B cell (primary cell): ENCODE measurements around the gene MIAT.

Experiments used
- CTCF ChIP-seq: fragments of 200-600 bp; IDR thresholded peaks from one replicate; pipeline ENCODE4 v1.8.0; 2022; ENCODE audit warnings: antibody characterized with exemption, mild to moderate bottlenecking
- EZH2 ChIP-seq: IDR thresholded peaks from 2 replicates; pipeline ENCODE4 v1.6.1; 2012; ENCODE audit warnings: borderline replicate concordance, low read depth, mild to moderate bottlenecking, moderate library complexity, low read length; ENCODE audit not compliant: insufficient read depth, poor library complexity, severe bottlenecking

DNA sequence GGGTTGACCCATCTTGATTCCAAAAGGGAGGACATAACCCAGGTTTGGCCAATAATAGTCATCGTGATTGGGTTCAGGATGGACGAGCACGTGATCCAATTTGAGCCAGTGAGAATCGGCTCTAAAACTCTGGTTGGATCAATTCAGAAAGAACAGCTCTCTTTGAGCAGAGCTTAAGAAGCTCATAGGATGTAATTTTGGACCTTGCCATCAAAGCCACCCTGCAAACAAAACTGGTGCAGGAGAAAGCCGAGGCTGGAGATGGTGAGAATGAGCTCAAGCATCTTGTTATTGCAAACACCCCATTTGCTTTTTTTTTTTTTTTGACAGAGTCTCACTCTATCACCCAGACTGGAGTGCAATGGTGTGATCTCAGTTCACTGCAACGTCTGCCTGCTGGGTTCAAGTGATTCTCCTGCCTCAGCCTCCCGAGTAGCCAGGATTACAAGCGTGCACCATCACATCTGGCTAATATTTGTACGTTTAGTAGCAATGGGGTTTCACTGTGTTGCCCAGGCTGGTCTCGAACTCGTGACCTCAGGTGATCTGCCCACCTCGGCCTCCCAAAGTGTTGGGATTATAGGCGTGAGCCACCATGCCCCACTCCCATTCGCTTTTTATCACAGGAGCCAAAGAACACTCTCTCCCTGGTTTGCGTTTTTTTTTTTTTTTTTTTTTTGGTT lies 13.8 kb upstream of the MIAT start:
- TF ChIP-seq CTCF (no peak), EZH2 (no peak)
